Keratinocyte (primary cell): Measurements from ENCODE around the gene CEP131. TPM values are rescaled to one million over a fixed set of nuclear protein-coding genes. Genes with fewer than 3 reads are reported as not detected.

Source experiments
- DNase-seq: peaks from one replicate; pipeline ENCODE4 v3.0.0-alpha.2; 2011; ENCODE audit warnings: low read depth, missing footprints, low spot score
- FAIRE-seq: peaks from 2 replicates; lab custom pipeline; 2011; peaks lifted over from hg19 to GRCh38; lab: Jason Lieb, UNC
- H2AFZ ChIP-seq: 2 replicates; pipeline ENCODE4 v1.6.0; 2012; ENCODE audit warnings: low read length, control low read depth, inconsistent platforms; ENCODE audit not compliant: control insufficient read depth
- H3K27ac ChIP-seq: 2 replicates; pipeline ENCODE4 v1.5.1; 2011; ENCODE audit warnings: low read length; ENCODE audit not compliant: control insufficient read depth, insufficient read depth
- H3K27me3 ChIP-seq: 3 replicates; pipeline ENCODE4 v1.6.0; 2011; ENCODE audit warnings: low read length; ENCODE audit not compliant: control insufficient read depth, insufficient read depth; ENCODE audit errors: extremely low read depth
- H3K36me3 ChIP-seq, 2 experiments: 2 replicates in 1 of 2; 3 replicates in 1 of 2; pipeline ENCODE4 v1.5.1; 2011; ENCODE audit warnings: low read length in 2 of 2, mild to moderate bottlenecking in 1 of 2; ENCODE audit not compliant: control insufficient read depth in 2 of 2, insufficient read depth in 2 of 2; ENCODE audit errors: extremely low read depth in 1 of 2
- H3K4me1 ChIP-seq: 3 replicates; pipeline ENCODE4 v1.5.1; 2011; ENCODE audit warnings: low read length; ENCODE audit not compliant: control insufficient read depth, insufficient read depth; ENCODE audit errors: extremely low read depth
- H3K4me2 ChIP-seq: 3 replicates; pipeline ENCODE4 v1.6.0; 2011; ENCODE audit warnings: low read depth, low read length; ENCODE audit not compliant: control insufficient read depth, insufficient read depth; ENCODE audit errors: extremely low read depth
- H3K4me3 ChIP-seq, 3 experiments: fragments of 200-600 bp in 1 of 3; sonication (generic) in 1 of 3; 2 replicates in 2 of 3; 3 replicates in 1 of 3; pipeline ENCODE4 v1.5.1; 2011 to 2016; ENCODE audit warnings: low read length in 3 of 3, mild to moderate bottlenecking in 3 of 3, control low read depth in 2 of 3, inconsistent platforms in 1 of 3, low read depth in 1 of 3, mixed read lengths in 1 of 3, mixed run types in 1 of 3, moderate library complexity in 1 of 3; ENCODE audit not compliant: control insufficient read depth in 2 of 3, insufficient read depth in 2 of 3; ENCODE audit errors: extremely low read depth in 1 of 3
- H3K79me2 ChIP-seq: 2 replicates; pipeline ENCODE4 v1.6.0; 2012; ENCODE audit warnings: low read length; ENCODE audit not compliant: control insufficient read depth, insufficient read depth
- H3K9ac ChIP-seq: 3 replicates; pipeline ENCODE4 v1.6.0; 2011; ENCODE audit warnings: low read length; ENCODE audit not compliant: control insufficient read depth, insufficient read depth; ENCODE audit errors: extremely low read depth
- H3K9me1 ChIP-seq: 3 replicates; pipeline ENCODE4 v1.6.0; 2011; ENCODE audit warnings: low read length; ENCODE audit not compliant: control insufficient read depth, insufficient read depth; ENCODE audit errors: extremely low read depth
- H3K9me3 ChIP-seq: 2 replicates; pipeline ENCODE4 v1.5.1; 2012; ENCODE audit warnings: low read depth, low read length; ENCODE audit not compliant: control insufficient read depth
- H4K20me1 ChIP-seq: 3 replicates; pipeline ENCODE4 v1.6.0; 2011; ENCODE audit warnings: low read length; ENCODE audit not compliant: control insufficient read depth, insufficient read depth; ENCODE audit errors: extremely low read depth
- CTCF ChIP-seq, 3 experiments: IDR thresholded peaks in 1 of 3; conservative IDR thresholded peaks in 1 of 3; optimal IDR thresholded peaks in 1 of 3; 2 replicates in 2 of 3; 3 replicates in 1 of 3; pipeline versions ENCODE3 to v1.5.1; 2011; ENCODE audit warnings: low read length in 3 of 3, mild to moderate bottlenecking in 3 of 3, moderate library complexity in 2 of 3, control low read depth in 1 of 3, inconsistent platforms in 1 of 3; ENCODE audit not compliant: insufficient read depth in 2 of 3; ENCODE audit errors: extremely low read depth in 1 of 3
- EZH2 ChIP-seq: IDR thresholded peaks from one replicate; pipeline ENCODE4 v1.6.1; 2012; ENCODE audit warnings: inconsistent platforms, mild to moderate bottlenecking, low read length, moderate library complexity
- dilution Hi-C: fragments of 300-500 bp; cut with MboI; formaldehyde crosslinking; loops from one replicate; pipeline ENCODE4 v1.7.0; 2020; ENCODE audit warnings: low sequenced_read_pairs; ENCODE audit not compliant: extremely low pct_ligation_motif_present
- polyA plus RNA-seq, 5 experiments: library from polyadenylated mRNA; depleted of rRNA in 3 of 5; stranded (reverse) in 3 of 5; stranded (forward) in 1 of 5; unstranded in 1 of 5; fragments of >200 nt; gene quantifications; 1 replicate in 1 of 5; 2 replicates in 3 of 5; 3 replicates in 1 of 5; pipeline versions ENCODE4 v1.2.1 to v1.2.3, GENCODE V29; 2011 to 2012; ENCODE audit warnings: missing spikeins in 2 of 5, low read depth in 1 of 5, low replicate concordance in 1 of 5

The CEP131 gene
- polyA plus RNA-seq, 1 donor (not counting 4 experiments of a cell fraction or from before 2014, with no cell fraction given), result 2.6 TPM

- Histone ChIP-seq H3K4me3 (no peak overlapping the region), H3K36me3 (peaks cover 3 to 16% of the 10 kb centered on the region in 2 experiments), H2AFZ (no peak overlapping the region), H3K4me1 (peaks cover 19% of the 10 kb centered on the region), H3K27ac (no peak overlapping the region), H3K9ac (no peak overlapping the region), H3K79me2 (peaks cover 31% of the 10 kb centered on the region), H3K9me1 (no peaks in the 10 kb centered on the region), H4K20me1 (no peaks in the 10 kb centered on the region), H3K9me3 (no peaks in the 10 kb centered on the region), H3K4me2 (no peak overlapping the region), H3K27me3 (no peaks in the 10 kb centered on the region)
- DNase-seq (no peak), FAIRE-seq (no peak)
- TF ChIP-seq EZH2 (no peak), CTCF (optimal IDR thresholded peaks at IDR 0.05 in 1 of 3, IDR thresholded peaks at IDR 0.05 in 1 of 3, conservative IDR thresholded peaks at IDR 0.05 in 1 of 3; ENCODE audit: extremely low read depth in 1 of 3, insufficient read depth in 2 of 3, low read length in 3 of 3) (no peak)
- dilution Hi-C loops, result no loop called here
Observed at GRCh38 chr17:81235822-81236740, 13.3 kb upstream of the CEP131 start.

DNA sequence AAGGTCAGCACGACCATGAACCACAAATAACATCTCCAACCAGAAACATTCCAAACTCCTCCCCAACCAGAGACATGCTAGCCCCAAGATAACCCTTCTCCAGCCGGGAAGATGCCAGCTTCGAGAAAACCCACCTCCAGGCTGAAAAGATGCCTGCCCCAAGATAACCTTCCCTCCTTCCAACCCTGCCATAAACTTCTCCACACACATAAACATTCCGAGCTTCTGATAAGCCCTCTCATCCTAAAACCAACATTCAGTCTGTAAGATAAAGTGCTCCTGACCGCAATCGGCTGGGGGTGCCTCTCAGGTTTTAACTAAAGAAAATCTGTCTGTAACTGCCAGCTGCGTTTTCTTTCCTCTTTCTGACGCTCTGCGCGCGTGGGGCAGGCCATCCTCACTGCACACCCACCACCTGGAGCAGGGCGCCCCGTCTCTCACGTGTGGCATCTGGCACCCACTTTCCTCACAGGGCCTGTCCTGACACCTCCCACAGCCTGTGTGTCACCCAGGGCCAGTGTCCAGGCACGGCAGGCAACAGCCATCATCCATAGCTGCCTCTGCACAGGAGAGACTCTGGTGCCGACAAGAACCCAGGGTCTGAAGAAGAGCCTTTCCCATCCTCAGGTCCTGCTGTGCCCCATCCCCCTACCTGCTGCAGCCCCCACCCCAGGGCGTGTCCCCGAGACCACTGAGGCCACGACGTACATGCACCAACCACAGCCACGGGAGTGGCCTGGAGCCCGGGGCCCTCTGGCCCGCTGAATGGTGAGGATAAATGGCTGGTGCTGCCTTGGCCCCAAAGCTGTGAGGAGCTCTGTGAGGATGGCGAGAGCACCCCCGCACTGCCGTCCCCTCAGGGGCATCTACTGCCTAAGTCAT lies 12.4 kb upstream of the CEP131 start:
- no peaks in the 10 kb centered on the region for H3K27me3 ChIP-seq
- no peak overlapping the region for H3K9ac ChIP-seq
- FAIRE-seq, result no peak
- peaks cover 5 to 19% of the 10 kb centered on the region in 2 experiments for H3K36me3 ChIP-seq
- DNase-seq, result no peak
- no peaks in the 10 kb centered on the region for H3K9me1 ChIP-seq
- no peak for TF ChIP-seq EZH2
- TF ChIP-seq CTCF (optimal IDR thresholded peaks at IDR 0.05 in 1 of 3, IDR thresholded peaks at IDR 0.05 in 1 of 3, conservative IDR thresholded peaks at IDR 0.05 in 1 of 3; ENCODE audit: extremely low read depth in 1 of 3, insufficient read depth in 2 of 3, low read length in 3 of 3), result no peak
- no peak overlapping the region for H3K27ac ChIP-seq
- H3K9me3 ChIP-seq, result no peaks in the 10 kb centered on the region
- H4K20me1 ChIP-seq, result no peaks in the 10 kb centered on the region
- no peak overlapping the region for H3K4me3 ChIP-seq
- no peak overlapping the region for H3K4me2 ChIP-seq
- dilution Hi-C loops, result no loop called here
- peaks cover 22% of the 10 kb centered on the region for H3K79me2 ChIP-seq
- no peak overlapping the region for H2AFZ ChIP-seq
- H3K4me1 ChIP-seq, result peaks cover 12% of the 10 kb centered on the region
